GM12878 (cell line): ENCODE results near the gene MAPK1. TPM values are rescaled to one million over a fixed set of nuclear protein-coding genes. Genes with fewer than 3 reads are reported as not detected.

ENCODE experiments used
- ATAC-seq: fragments of 200-7000 bp; cut with Tn5 transposase; 3 replicates; pipeline ENCODE4 v1.9.1; 2020; ENCODE audit warnings: mild to moderate bottlenecking, moderate library complexity
- BruUV-seq: library from RNA; stranded (reverse); fragments of 400-500 nt; replicated peaks from 2 replicates; lab custom pipeline; 2021; lab: Mats Ljungman, UMichigan
- CTCF ChIA-PET: fragments of 300-600 bp; sonication (Branson Sonifier 250); formaldehyde crosslinking; extraction: SDS; loops from one replicate; lab custom pipeline; 2021; ENCODE audit warnings: inconsistent platforms; lab: Yijun Ruan, JAX
- POLR2A ChIA-PET: fragments of 350-600 bp; formaldehyde crosslinking; extraction: SDS; loops from one replicate; lab custom pipeline; 2021; ENCODE audit warnings: inconsistent platforms; lab: Charles Lee
- RAD21 ChIA-PET: fragments of 300-600 bp; sonication (Branson Sonifier 250); formaldehyde crosslinking; loops from one replicate; lab custom pipeline; 2023; ENCODE audit warnings: antibody characterized with exemption; ENCODE audit not compliant: unreplicated experiment; lab: Charles Lee
- SMC1A ChIA-PET: fragments of 300-600 bp; sonication (Branson Sonifier 250); formaldehyde crosslinking; loops from one replicate; lab custom pipeline; 2023; ENCODE audit not compliant: unreplicated experiment, uncharacterized antibody; lab: Charles Lee
- DNase-seq: peaks from one replicate; pipeline ENCODE4 v3.0.0-alpha.2; 2011; ENCODE audit warnings: low read depth, low spot score
- FAIRE-seq: peaks from 3 replicates; lab custom pipeline; 2011; peaks lifted over from hg19 to GRCh38; lab: Jason Lieb, UNC
- H2AFZ ChIP-seq: 2 replicates; pipeline ENCODE4 v1.6.0; 2011; ENCODE audit warnings: low read depth, low read length, control low read depth; ENCODE audit not compliant: control insufficient read depth
- H3K27ac ChIP-seq: 2 replicates; pipeline ENCODE4 v1.5.1; 2011; ENCODE audit warnings: control low read depth; ENCODE audit not compliant: control insufficient read depth, insufficient read depth
- H3K27me3 ChIP-seq, 2 experiments: replicated peaks in 1 of 2; 2 replicates each; pipeline versions ENCODE4 v1.6.0 to v1.6.1; 2011; ENCODE audit warnings: low read length in 1 of 2; ENCODE audit not compliant: control insufficient read depth in 2 of 2, insufficient read depth in 2 of 2
- H3K36me3 ChIP-seq, 2 experiments: 2 replicates each; pipeline ENCODE4 v1.5.1; 2011; ENCODE audit warnings: low read length in 1 of 2; ENCODE audit not compliant: control insufficient read depth in 2 of 2, insufficient read depth in 2 of 2
- H3K4me1 ChIP-seq: 2 replicates; pipeline ENCODE4 v1.6.1; 2011; ENCODE audit warnings: mild to moderate bottlenecking, low read length, moderate library complexity, mixed read lengths; ENCODE audit not compliant: control insufficient read depth, insufficient read depth
- H3K4me2 ChIP-seq: 2 replicates; pipeline ENCODE4 v1.6.0; 2011; ENCODE audit warnings: control low read depth; ENCODE audit not compliant: control insufficient read depth, insufficient read depth
- H3K4me3 ChIP-seq: fragments of 200-600 bp; sonication (generic); 2 replicates; pipeline ENCODE4 v1.5.1; 2016
- H3K79me2 ChIP-seq: 2 replicates; pipeline ENCODE4 v1.6.0; 2011; ENCODE audit warnings: low read length; ENCODE audit not compliant: control insufficient read depth, insufficient read depth
- H3K9ac ChIP-seq: 2 replicates; pipeline ENCODE4 v1.8.0; 2011; ENCODE audit warnings: low read length, control low read depth, mixed read lengths; ENCODE audit not compliant: control insufficient read depth, insufficient read depth
- H3K9me3 ChIP-seq: replicated peaks from 3 replicates; pipeline ENCODE4 v1.5.1; 2011; ENCODE audit warnings: mild to moderate bottlenecking, low read length; ENCODE audit not compliant: control insufficient read depth, insufficient read depth
- H4K20me1 ChIP-seq: 2 replicates; pipeline ENCODE4 v1.6.0; 2011; ENCODE audit not compliant: control insufficient read depth, insufficient read depth
- BHLHE40 ChIP-seq, 2 experiments: fragments of 450-650 bp in 1 of 2; IDR thresholded peaks; 2 replicates each; pipeline ENCODE4 v1.6.1; 2011 to 2017; ENCODE audit warnings: low read depth in 2 of 2, borderline replicate concordance in 1 of 2, improper control_type of control experiment in 1 of 2, low read length in 1 of 2, mild to moderate bottlenecking in 1 of 2
- CREM ChIP-seq: IDR thresholded peaks from 2 replicates; pipeline ENCODE4 v1.6.1; 2014; ENCODE audit warnings: antibody characterized with exemption, low read depth
- EGR1 ChIP-seq, 2 experiments: IDR thresholded peaks; 1 replicate in 1 of 2; 2 replicates in 1 of 2; pipeline ENCODE4 v1.6.1; 2011 to 2012; ENCODE audit warnings: low read depth in 2 of 2, low read length in 2 of 2, borderline replicate concordance in 1 of 2, mild to moderate bottlenecking in 1 of 2, moderate library complexity in 1 of 2
- FOXK2 ChIP-seq: fragments of 450-650 bp; IDR thresholded peaks from 2 replicates; pipeline ENCODE4 v1.6.1; 2017; ENCODE audit warnings: mild to moderate bottlenecking, moderate library complexity
- HSF1 ChIP-seq: fragments of 150-350 bp; IDR thresholded peaks from 2 replicates; pipeline ENCODE4 v1.6.1; 2014; ENCODE audit warnings: mild to moderate bottlenecking, low read depth, low read length
- IKZF2 ChIP-seq, 2 experiments: fragments of 450-650 bp; IDR thresholded peaks; 2 replicates each; pipeline ENCODE4 v1.6.1; 2017; ENCODE audit warnings: mild to moderate bottlenecking in 2 of 2, moderate library complexity in 2 of 2
- JUNB ChIP-seq: IDR thresholded peaks from 2 replicates; pipeline ENCODE4 v1.6.1; 2016; ENCODE audit warnings: antibody characterized with exemption, mild to moderate bottlenecking
- NBN ChIP-seq: fragments of 450-650 bp; IDR thresholded peaks from 2 replicates; pipeline ENCODE4 v1.6.1; 2016
- NFIC ChIP-seq: IDR thresholded peaks from 2 replicates; pipeline ENCODE4 v1.6.1; 2012; ENCODE audit warnings: low read depth, mild to moderate bottlenecking, inconsistent platforms, low read length, moderate library complexity
- PAX8 ChIP-seq: fragments of 450-650 bp; IDR thresholded peaks from 2 replicates; pipeline ENCODE4 v1.6.1; 2017; ENCODE audit warnings: mild to moderate bottlenecking, moderate library complexity
- RAD21 ChIP-seq: IDR thresholded peaks from 2 replicates; pipeline ENCODE4 v1.6.1; 2011; ENCODE audit warnings: mild to moderate bottlenecking, low read depth, low read length, moderate library complexity; ENCODE audit not compliant: insufficient read depth
- RAD51 ChIP-seq: fragments of 450-650 bp; IDR thresholded peaks from 2 replicates; pipeline ENCODE4 v1.6.1; 2016; ENCODE audit warnings: moderate library complexity, mild to moderate bottlenecking, inconsistent platforms
- SPI1 ChIP-seq: IDR thresholded peaks from 2 replicates; pipeline ENCODE4 v1.6.1; 2011; ENCODE audit warnings: low read depth, mild to moderate bottlenecking, low read length, moderate library complexity, borderline replicate concordance; ENCODE audit not compliant: insufficient read depth
- TAF1 ChIP-seq: IDR thresholded peaks from 2 replicates; pipeline ENCODE4 v1.6.1; 2011; ENCODE audit warnings: mild to moderate bottlenecking, low read depth, low read length, borderline replicate concordance
- TBL1XR1 ChIP-seq: IDR thresholded peaks from 2 replicates; pipeline ENCODE4 v1.6.1; 2012; ENCODE audit warnings: low read depth, low read length, improper control_type of control experiment
- YBX1 ChIP-seq: fragments of 450-650 bp; IDR thresholded peaks from 2 replicates; pipeline ENCODE4 v1.6.1; 2016; ENCODE audit warnings: antibody characterized with exemption
- ZNF217 ChIP-seq: fragments of 450-650 bp; IDR thresholded peaks from 2 replicates; pipeline ENCODE4 v1.6.1; 2017; ENCODE audit warnings: antibody characterized with exemption, mild to moderate bottlenecking
- ZNF24 ChIP-seq: fragments of 450-650 bp; IDR thresholded peaks from 2 replicates; pipeline ENCODE4 v1.6.1; 2017; ENCODE audit warnings: antibody characterized with exemption, mild to moderate bottlenecking
- ZNF622 ChIP-seq: fragments of 450-650 bp; IDR thresholded peaks from 2 replicates; pipeline ENCODE4 v1.6.1; 2017; ENCODE audit warnings: mild to moderate bottlenecking, inconsistent platforms
- WGBS: methylation state at CpG from one replicate; pipeline ENCODE4 v1.1.6; 2016; ENCODE audit warnings: low lambda C conversion rate; ENCODE audit not compliant: insufficient replicate concordance, insufficient coverage; ENCODE audit errors: missing lambda C conversion rate; 5-methylcytosine and 5-hydroxymethylcytosine counted together
- in situ Hi-C: fragments of 300-500 bp; cut with MboI; formaldehyde crosslinking; loops from 9 replicates; pipeline ENCODE4 v1.14.3; 2018; ENCODE audit warnings: mixed read lengths
- intact Hi-C: fragments of 100-400 bp; cut with micrococcal nuclease; formaldehyde crosslinking; loops from one replicate; pipeline ENCODE4 v1.14.2; 2022; ENCODE audit not compliant: unreplicated experiment
- polyA plus RNA-seq, 11 experiments: library from polyadenylated mRNA; depleted of rRNA in 4 of 11; unstranded in 6 of 11; stranded (reverse) in 5 of 11; fragments of >200 nt; fragmentation: Nextera tagmentation in 4 of 11; fragmentation: Illumina TruSeq in 1 of 11; extraction: Ambion mirVana in 4 of 11; extraction: Trizol in 1 of 11; gene quantifications; 1 replicate in 1 of 11; 2 replicates in 10 of 11; pipeline versions ENCODE4 v1.2.1 to v1.2.3, GENCODE V29; 2011 to 2016; ENCODE audit warnings: inconsistent platforms in 2 of 11, missing spikeins in 2 of 11, low read depth in 1 of 11
- total RNA-seq, 4 experiments: library from RNA; depleted of rRNA in 3 of 4; stranded (reverse); fragments of >200 nt in 3 of 4; fragmentation: Illumina TruSeq in 1 of 4; extraction: Trizol in 1 of 4; gene quantifications; 2 replicates each; pipeline versions ENCODE4 v1.2.1 to v1.2.3, GENCODE V29; 2013 to 2021

Gene MAPK1
- total and polyA plus RNA-seq, 10 of the 15 experiments (the other 5 are each of a cell fraction or from before 2014, with no cell fraction given): 7.0 to 123 (median 58.4) TPM

GRCh38 chr22:21719024-21719423, 148.4 kb downstream of the MAPK1 start:
- POLR2A ChIA-PET: interaction anchor here (0.6 to 0.7 kb wide), 3 partner anchors 221 to 363 kb away, joined by 3 read pairs; partner anchors contain the start of gene PPM1F

GRCh38 chr22:21718499-21718898, 148.9 kb downstream of the MAPK1 start:
- H3K4me1 ChIP-seq: no peaks in the 10 kb centered on the region
- POLR2A ChIA-PET: interaction anchor here (0.6 kb wide), 1 partner anchor 222 kb away, joined by 3 read pairs; no protein-coding TSS in a partner anchor
- WGBS: 25% methylated on average over 4 of the region's 4 CpGs
- H3K27ac ChIP-seq: no peak overlapping the region
- no TSS peak for BruUV-seq
- ATAC-seq (no peak), FAIRE-seq (no peak), DNase-seq (no peak)
- intact Hi-C loops: no loop called here
- H4K20me1 ChIP-seq: no peaks in the 10 kb centered on the region
- no peak overlapping the region for H3K9ac ChIP-seq
- H2AFZ ChIP-seq: no peak overlapping the region
- H3K4me3 ChIP-seq: no peak overlapping the region
- CTCF ChIA-PET: interaction anchor here (0.9 to 1.7 kb wide), 5 partner anchors 9 to 234 kb away, joined by 3 to 4 read pairs (median 3); partner anchors contain the start of gene PPM1F
- no peaks in the 10 kb centered on the region for H3K27me3 ChIP-seq
- no peak overlapping the region for H3K4me2 ChIP-seq
- H3K36me3 ChIP-seq: no peaks in the 10 kb centered on the region
- RAD21 ChIA-PET: interaction anchor here (1.2 kb wide), 1 partner anchor 79 kb away, joined by 3 read pairs; no protein-coding TSS in a partner anchor
- H3K9me3 ChIP-seq: no peaks in the 10 kb centered on the region
- TF ChIP-seq PAX8 (no peak), ZNF217 (no peak), TAF1 (no peak), HSF1 (no peak), CREM (no peak), TBL1XR1 (no peak), RAD21 (no peak), ZNF24 (no peak)
- H3K79me2 ChIP-seq: no peaks in the 10 kb centered on the region
- SMC1A ChIA-PET: interaction anchor here (0.5 to 1.3 kb wide), 4 partner anchors 44 to 234 kb away, joined by 3 to 4 read pairs (median 3); partner anchors contain the start of gene PPM1F
- in situ Hi-C loops: loop anchor here (5.0 to 25.0 kb wide), 2 partner anchors 1021 to 1194 kb away; no protein-coding TSS in a partner anchor

More at GRCh38 chr22:21719024-21719423, 148.4 kb downstream of the MAPK1 start:
- Histone ChIP-seq H3K36me3 (no peaks in the 10 kb centered on the region), H3K9me3 (no peaks in the 10 kb centered on the region), H3K4me2 (no peak overlapping the region), H3K9ac (no peak overlapping the region), H3K79me2 (no peaks in the 10 kb centered on the region), H3K4me3 (no peak overlapping the region), H2AFZ (no peak overlapping the region), H3K4me1 (no peaks in the 10 kb centered on the region; the same call in 1 of the 2 replicates), H4K20me1 (no peaks in the 10 kb centered on the region), H3K27ac (no peak overlapping the region), H3K27me3 (no peaks in the 10 kb centered on the region)
- CTCF ChIA-PET: interaction anchor here (1.0 to 1.7 kb wide), 4 partner anchors 9 to 234 kb away, joined by 3 to 4 read pairs (median 3); partner anchors contain the start of gene PPM1F
- ATAC-seq (no peak), DNase-seq (no peak), FAIRE-seq (no peak)
- no TSS peak for BruUV-seq
- SMC1A ChIA-PET: interaction anchor here (0.7 to 1.3 kb wide), 4 partner anchors 31 to 234 kb away, joined by 3 to 4 read pairs (median 3); partner anchors contain the start of gene PPM1F
- RAD21 ChIA-PET: interaction anchor here (1.2 kb wide), 1 partner anchor 78 kb away, joined by 3 read pairs; no protein-coding TSS in a partner anchor
- no peak for TF ChIP-seq FOXK2
- TF ChIP-seq JUNB: no peak
- TF ChIP-seq IKZF2 (IDR thresholded peaks at IDR 0.05): no peak
- 0 out of 4 replicates have a peak, but pooled peaks of 1 of the 2 experiments have one; percentile 7 for TF ChIP-seq BHLHE40 (IDR thresholded peaks at IDR 0.05; ENCODE audit: borderline replicate concordance in 1 of 2, low read depth in 2 of 2, low read length in 1 of 2)
- no peak for TF ChIP-seq NBN
- TF ChIP-seq YBX1: no peak
- TF ChIP-seq SPI1: no peak
- no peak for TF ChIP-seq ZNF622
- TF ChIP-seq EGR1 (IDR thresholded peaks at IDR 0.05; ENCODE audit: borderline replicate concordance in 1 of 2, low read depth in 2 of 2, low read length in 2 of 2): no peak
- TF ChIP-seq NFIC: no peak
- peak; percentile 29; the same call in 1 of the 2 replicates for TF ChIP-seq RAD51
- intact Hi-C loops: no loop called here
- 11% methylated on average over 4 of the region's 4 CpGs for WGBS
- in situ Hi-C loops: loop anchor here (5.0 to 25.0 kb wide), 2 partner anchors 1022 to 1193 kb away; no protein-coding TSS in a partner anchor
